SK-N-SH (cell line): ENCODE results near the gene MCCC1. TPM values are rescaled to one million over a fixed set of nuclear protein-coding genes. Genes with fewer than 3 reads are reported as not detected.

Source experiments
- CTCF ChIA-PET: fragments of 300-600, 350-600 bp; formaldehyde crosslinking; extraction: SDS; loops from one replicate; lab custom pipeline; 2021; lab: Yijun Ruan, JAX
- POLR2A ChIA-PET: fragments of 350-600 bp; sonication (Branson Sonifier 250); formaldehyde crosslinking; extraction: SDS; loops from one replicate; lab custom pipeline; 2020; ENCODE audit warnings: antibody characterized with exemption, inconsistent platforms; lab: Yijun Ruan, JAX
- DNase-seq: peaks from one replicate; pipeline ENCODE4 v3.0.0; 2012
- H2AFZ ChIP-seq: fragments of 200-600 bp; sonication (generic); 2 replicates; pipeline ENCODE4 v1.8.1; 2016; ENCODE audit warnings: antibody characterized with exemption, mild to moderate bottlenecking, low read depth
- H3F3A ChIP-seq: fragments of 200-600 bp; sonication (generic); replicated peaks from 2 replicates; pipeline ENCODE3; 2016; ENCODE audit warnings: antibody characterized with exemption, mild to moderate bottlenecking; ENCODE audit not compliant: insufficient read depth
- H3K27ac ChIP-seq, 2 experiments: fragments of 200-500 bp in 1 of 2; fragments of 200-600 bp in 1 of 2; sonication (Bioruptor generic) in 1 of 2; sonication (generic), shearing (Covaris generic) in 1 of 2; 2 replicates each; pipeline versions ENCODE4 v1.5.1 to v1.6.1; 2014 to 2016; ENCODE audit warnings: low read depth in 2 of 2, inconsistent platforms in 1 of 2, low read length in 1 of 2, mild to moderate bottlenecking in 1 of 2, mixed read lengths in 1 of 2
- H3K27me3 ChIP-seq: fragments of 200-600 bp; sonication (generic), shearing (Covaris generic); 2 replicates; pipeline ENCODE4 v1.6.1; 2016; ENCODE audit warnings: mixed run types; ENCODE audit not compliant: insufficient read depth
- H3K36me3 ChIP-seq, 2 experiments: fragments of 200-500 bp in 1 of 2; fragments of 200-600 bp in 1 of 2; sonication (Bioruptor generic) in 1 of 2; sonication (generic) in 1 of 2; replicated peaks in 1 of 2; 2 replicates each; pipeline versions ENCODE3 to v1.5.1; 2014 to 2016; ENCODE audit warnings: low read length in 1 of 2, mild to moderate bottlenecking in 1 of 2; ENCODE audit not compliant: insufficient read depth in 2 of 2, control insufficient read depth in 1 of 2
- H3K4me1 ChIP-seq, 2 experiments: fragments of 200-500 bp in 1 of 2; fragments of 200-600 bp in 1 of 2; sonication (Bioruptor generic) in 1 of 2; sonication (generic), shearing (Covaris generic) in 1 of 2; 2 replicates each; pipeline versions ENCODE4 v1.5.1 to v1.6.1; 2014 to 2016; ENCODE audit warnings: low read depth in 1 of 2, low read length in 1 of 2, mixed run types in 1 of 2; ENCODE audit not compliant: insufficient read depth in 2 of 2, control insufficient read depth in 1 of 2
- H3K4me2 ChIP-seq: fragments of 200-600 bp; sonication (generic), shearing (Covaris generic); 2 replicates; pipeline ENCODE4 v1.6.1; 2017; ENCODE audit warnings: mixed run types
- H3K4me3 ChIP-seq, 2 experiments: fragments of 200-500 bp in 1 of 2; fragments of 200-600 bp in 1 of 2; sonication (Bioruptor generic) in 1 of 2; sonication (generic), shearing (Covaris generic) in 1 of 2; 2 replicates each; pipeline versions ENCODE4 v1.5.1 to v1.8.1; 2014 to 2016; ENCODE audit warnings: low read depth in 2 of 2, inconsistent platforms in 1 of 2, low read length in 1 of 2, mild to moderate bottlenecking in 1 of 2, mixed read lengths in 1 of 2, moderate library complexity in 1 of 2
- H3K79me2 ChIP-seq: fragments of 200-600 bp; sonication (generic); 2 replicates; pipeline ENCODE4 v1.8.1; 2017; ENCODE audit warnings: mild to moderate bottlenecking; ENCODE audit not compliant: insufficient read depth
- H3K9ac ChIP-seq: fragments of 200-600 bp; sonication (generic); 2 replicates; pipeline ENCODE4 v1.6.1; 2017; ENCODE audit warnings: mixed run types
- H3K9me2 ChIP-seq: fragments of 200-600 bp; sonication (generic); 2 replicates; pipeline ENCODE4 v1.6.1; 2017; ENCODE audit warnings: mixed run types
- H3K9me3 ChIP-seq: fragments of 200-600 bp; sonication (generic); 2 replicates; pipeline ENCODE4 v1.6.1; 2017; ENCODE audit warnings: mixed run types, mild to moderate bottlenecking, moderate library complexity
- H4K20me1 ChIP-seq: fragments of 200-600 bp; sonication (generic); 2 replicates; pipeline ENCODE4 v1.6.1; 2017; ENCODE audit warnings: mild to moderate bottlenecking, mixed run types; ENCODE audit not compliant: insufficient read depth
- ELF1 ChIP-seq: IDR thresholded peaks from 2 replicates; pipeline ENCODE4 v1.4.0; 2012
- FOXJ3 ChIP-seq: sonication (generic); formaldehyde crosslinking; IDR thresholded peaks from 2 replicates; pipeline ENCODE4 v1.5.1; 2020; ENCODE audit warnings: mild to moderate bottlenecking, missing genetic modification reagents
- GABPA ChIP-seq: IDR thresholded peaks from 2 replicates; pipeline ENCODE4 v1.4.0; 2012; ENCODE audit warnings: low read depth, mild to moderate bottlenecking
- IRF3 ChIP-seq: fragments of 150-350 bp; IDR thresholded peaks from 2 replicates; pipeline ENCODE4 v1.6.1; 2016; ENCODE audit warnings: mild to moderate bottlenecking, low read depth, low read length
- MEF2A ChIP-seq: IDR thresholded peaks from 2 replicates; pipeline ENCODE4 v1.4.0; 2012; ENCODE audit warnings: low read depth, borderline replicate concordance
- PBX3 ChIP-seq: IDR thresholded peaks from 2 replicates; pipeline ENCODE4; 2012
- RXRA ChIP-seq: IDR thresholded peaks from 2 replicates; pipeline ENCODE4 v1.4.0; 2012; ENCODE audit warnings: low read depth, mild to moderate bottlenecking, borderline replicate concordance
- SMC3 ChIP-seq: IDR thresholded peaks from 2 replicates; pipeline ENCODE4 v1.6.1; 2012; ENCODE audit warnings: low read depth, low read length, improper control_type of control experiment
- USF1 ChIP-seq: IDR thresholded peaks from 2 replicates; pipeline ENCODE4 v1.4.0; 2012; ENCODE audit warnings: low read depth, borderline replicate concordance
- YY1 ChIP-seq: IDR thresholded peaks from 2 replicates; pipeline ENCODE4 v1.4.0; 2012; ENCODE audit warnings: low read depth, mild to moderate bottlenecking
- WGBS: methylation state at CpG from one replicate; pipeline ENCODE4 v1.1.6; 2017; ENCODE audit warnings: low lambda C conversion rate; 5-methylcytosine and 5-hydroxymethylcytosine counted together
- polyA plus RNA-seq, 3 experiments: library from polyadenylated mRNA; depleted of rRNA; stranded (reverse); fragments of >200 nt; gene quantifications; 2 replicates each; pipeline ENCODE4 v1.2.3, GENCODE V29; 2012

The MCCC1 gene
- polyA plus RNA-seq, 1 of the 3 experiments (the other 2 are of a cell fraction) = 15.4 TPM

GRCh38 chr3:182979674-182980191 lies 119.6 kb downstream of the MCCC1 start:
- 1% methylated on average over 26 of the region's 29 CpGs for WGBS
- TF ChIP-seq FOXJ3 = no peak
- no peak for TF ChIP-seq SMC3
- TF ChIP-seq GABPA = no peak
- TF ChIP-seq ELF1 = 0 out of 2 replicates have a peak, but pooled peaks have one; percentile 31
- no peak for TF ChIP-seq MEF2A
- no peak for TF ChIP-seq RXRA
- CTCF ChIA-PET = interaction anchor here (1.7 kb wide), 1 partner anchor 49 kb away, joined by 3 read pairs; no protein-coding TSS in a partner anchor

GRCh38 chr3:182979103-182979673 lies 120.1 kb downstream of the MCCC1 start:
- peak overlapping the region; percentile 79; the same call in 1 of the 2 replicates for H2AFZ ChIP-seq
- DNase-seq = no peak
- TF ChIP-seq IRF3 (no peak), PBX3 (no peak), USF1 (no peak), YY1 (no peak)
- TF ChIP-seq, all 33 proteins: peak for 0
- Histone ChIP-seq H3F3A (peaks cover 12% of the 10 kb centered on the region), H3K9me2 (no peaks in the 10 kb centered on the region), H3K36me3 (no peaks in the 10 kb centered on the region), H4K20me1 (peaks cover 32% of the 10 kb centered on the region), H3K4me1 (peaks cover 0 to 12% of the 10 kb centered on the region in 2 experiments; a peak in 3 of 4 replicates), H3K4me2 (peak overlapping the region; percentile 84), H3K9me3 (no peaks in the 10 kb centered on the region), H3K4me3 (peak overlapping the region; percentile 77 to 90), H3K27me3 (no peaks in the 10 kb centered on the region), H3K27ac (no peak overlapping the region; a peak in 1 of 4 replicates), H3K9ac (peak overlapping the region; percentile 86), H3K79me2 (peaks cover 56% of the 10 kb centered on the region)
- ChIA-PET CTCF (interaction anchor here (1.7 kb wide), 1 partner anchor 49 kb away, joined by 3 read pairs; no protein-coding TSS in a partner anchor), POLR2A (no interaction called here)
- 3% methylated on average over 10 of the region's 10 CpGs for WGBS

More at GRCh38 chr3:182979674-182980191, 119.6 kb downstream of the MCCC1 start:
- Histone ChIP-seq H3K4me3 (peak overlapping the region; percentile 77 to 90), H3K9ac (peak overlapping the region; percentile 86), H3K9me3 (no peaks in the 10 kb centered on the region), H3K4me2 (peak overlapping the region; percentile 84), H3F3A (peaks cover 12% of the 10 kb centered on the region), H3K36me3 (no peaks in the 10 kb centered on the region), H3K79me2 (peaks cover 51% of the 10 kb centered on the region), H4K20me1 (peaks cover 32% of the 10 kb centered on the region), H2AFZ (peak overlapping the region; percentile 79), H3K27ac (peak overlapping the region; percentile 47 to 71), H3K9me2 (no peaks in the 10 kb centered on the region), H3K4me1 (peaks cover 0 to 12% of the 10 kb centered on the region in 2 experiments; a peak in 3 of 4 replicates), H3K27me3 (no peaks in the 10 kb centered on the region)
- POLR2A ChIA-PET = no interaction called here
- peak; percentile 77 for DNase-seq
